Naive thymus-derived CD8-positive, alpha-beta T cell (primary cell): ENCODE results near the gene KRT15. TPM values are rescaled to one million over a fixed set of nuclear protein-coding genes. Genes with fewer than 3 reads are reported as not detected.

Experiments used
- ATAC-seq, 2 donors: fragments of 150-1000 bp; cut with Tn5 transposase in 1 of 2; sonication (Bioruptor Pico), chemical (Tn5 transposase) in 1 of 2; 1 replicate in 1 of 2; 2 replicates in 1 of 2; pipeline ENCODE4 v1.10.0; 2021; ENCODE audit warnings: mild to moderate bottlenecking in 2 of 2, moderate library complexity in 2 of 2
- POLR2A ChIA-PET: fragments of 350-600 bp; sonication (Branson Sonifier 250); formaldehyde crosslinking; loops from one replicate; lab custom pipeline; 2021; ENCODE audit warnings: antibody characterized with exemption; lab: Charles Lee
- DNase-seq, 10 donors: peaks; one replicate each; pipeline versions ENCODE4 v3.0.0 to v3.0.0-alpha.2; 2020 to 2022
- H3K27ac Mint-ChIP-seq, 10 donors: one replicate each; pipeline ENCODE4 v1.8.0; 2020 to 2022; ENCODE audit warnings: mild to moderate bottlenecking in 10 of 10, mixed read lengths in 10 of 10, moderate library complexity in 4 of 10, inconsistent platforms in 1 of 10
- H3K27me3 Mint-ChIP-seq, 5 donors: one replicate each; pipeline ENCODE4 v1.8.0; 2021 to 2022; ENCODE audit warnings: mixed read lengths in 5 of 5
- H3K36me3 Mint-ChIP-seq, 3 donors: one replicate each; pipeline ENCODE4 v1.8.0; 2020 to 2022; ENCODE audit warnings: mixed read lengths in 3 of 3, mild to moderate bottlenecking in 2 of 3, inconsistent platforms in 1 of 3
- H3K4me1 Mint-ChIP-seq, 4 donors: one replicate each; pipeline ENCODE4 v1.8.0; 2021 to 2022; ENCODE audit warnings: mixed read lengths in 4 of 4
- H3K4me3 Mint-ChIP-seq, 10 donors: one replicate each; pipeline ENCODE4 v1.8.0; 2020 to 2022; ENCODE audit warnings: mild to moderate bottlenecking in 10 of 10, mixed read lengths in 10 of 10, moderate library complexity in 6 of 10, inconsistent platforms in 1 of 10
- H3K9me3 Mint-ChIP-seq, 9 donors: one replicate each; pipeline ENCODE4 v1.8.0; 2020 to 2022; ENCODE audit warnings: mixed read lengths in 9 of 9, mild to moderate bottlenecking in 3 of 9, inconsistent platforms in 1 of 9, moderate library complexity in 1 of 9
- polyA plus RNA-seq, 3 donors: library from polyadenylated mRNA; unstranded; fragments of 300-500 nt; fragmentation: Illumina TruSeq; gene quantifications; one replicate each; pipeline ENCODE4 v1.2.3, GENCODE V29; 2021
- total RNA-seq, 8 experiments: library from RNA in 2 of 8; stranded (reverse) in 2 of 8; gene quantifications; one replicate each; pipeline ENCODE4 v1.2.3 and lab custom pipeline; 2021 to 2026

The KRT15 gene
- total RNA-seq = not detected
- polyA plus RNA-seq = not detected
- total RNA-seq (lab: John Stamatoyannopoulos, UW) = 0 reads per million in 6 experiments

DNA sequence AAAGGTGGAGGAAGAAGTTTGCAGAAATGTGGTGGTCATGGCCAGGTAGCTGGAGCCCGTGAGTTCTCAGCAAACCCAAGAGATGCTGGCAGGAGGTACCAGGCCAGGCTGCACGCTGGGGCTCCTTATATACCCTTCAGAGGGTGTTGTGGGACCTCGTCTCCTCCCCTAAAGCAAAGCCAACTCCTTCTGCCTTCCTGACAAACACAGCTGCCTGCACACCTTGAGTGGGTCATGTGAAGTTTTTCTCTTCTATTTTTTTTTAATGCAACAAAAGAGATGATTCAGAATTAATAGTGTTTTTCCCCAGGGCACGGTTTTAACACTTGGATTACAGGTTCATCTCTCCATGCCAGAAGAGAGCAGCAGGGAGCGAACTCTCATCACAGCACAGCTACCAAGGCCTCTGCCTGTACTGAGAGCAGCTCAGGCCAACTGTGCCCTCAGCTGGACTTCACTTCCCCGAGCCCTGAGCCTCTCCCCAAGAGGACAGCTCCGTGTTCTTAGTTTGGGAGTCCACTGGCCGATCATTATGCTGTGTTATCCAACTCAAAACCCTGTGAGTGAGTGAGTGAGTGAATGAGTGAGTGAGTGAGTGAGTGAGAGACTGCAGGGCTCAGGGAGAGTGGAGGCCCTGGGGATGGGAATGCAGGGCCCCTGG is at the start of gene KRT15:
Gene KRT15 (minus strand): TSS at position 102 of the 661 bp plus-strand sequence. CDS start 63 bp downstream, at position 39.
- no peaks in the 10 kb centered on the region for H3K4me1 Mint-ChIP-seq
- H3K27ac Mint-ChIP-seq = peak within 1 kb of the TSS in 2 of 10 donors; percentile 28 to 63
- no peaks in the 10 kb centered on the region for H3K36me3 Mint-ChIP-seq
- H3K9me3 Mint-ChIP-seq = no peaks in the 10 kb centered on the region
- no peak for DNase-seq
- peaks cover 0 to 4% (median 1%) of the 10 kb centered on the region in 5 donors for H3K27me3 Mint-ChIP-seq
- no peak within 1 kb of the TSS for H3K4me3 Mint-ChIP-seq
- no peak for ATAC-seq
- POLR2A ChIA-PET = no interaction called here

DNA sequence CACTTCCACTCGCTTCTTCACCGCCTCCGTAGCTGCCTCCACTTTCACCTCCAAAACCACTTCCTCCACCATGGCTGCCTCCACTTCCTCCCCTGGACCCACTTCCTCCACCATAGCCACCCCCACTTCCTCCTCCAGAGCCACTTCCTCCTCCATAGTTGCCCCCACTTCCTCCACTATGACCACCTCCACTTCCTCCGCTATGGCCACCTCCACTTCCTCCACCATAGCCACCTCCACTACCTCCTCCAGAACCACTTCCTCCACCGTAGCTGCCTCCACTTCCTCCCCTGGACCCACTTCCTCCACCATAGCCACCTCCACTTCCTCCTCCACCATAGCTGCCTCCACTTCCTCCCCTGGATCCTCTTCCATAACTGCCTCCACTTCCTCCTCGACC is 48.6 kb upstream of the KRT15 start:
- H3K4me3 Mint-ChIP-seq = peak overlapping the region in 4 of 10 donors; percentile 22 to 46 (median 39)
- H3K36me3 Mint-ChIP-seq = peaks cover 0 to 2% (median 0%) of the 10 kb centered on the region in 3 donors
- H3K4me1 Mint-ChIP-seq = peaks cover 12 to 25% (median 16%) of the 10 kb centered on the region in 4 donors
- peaks cover 14 to 46% (median 30%) of the 10 kb centered on the region in 5 donors for H3K27me3 Mint-ChIP-seq
- peak overlapping the region in 9 of 10 donors; percentile 68 to 91 (median 87) for H3K27ac Mint-ChIP-seq
- POLR2A ChIA-PET = no interaction called here
- peaks cover 0 to 15% (median 10%) of the 10 kb centered on the region in 9 donors for H3K9me3 Mint-ChIP-seq
- DNase-seq (peak in 5 of 10 donors; percentile 10 to 38 (median 30)), ATAC-seq (peak in 1 of 2 donors; percentile 78)

DNA sequence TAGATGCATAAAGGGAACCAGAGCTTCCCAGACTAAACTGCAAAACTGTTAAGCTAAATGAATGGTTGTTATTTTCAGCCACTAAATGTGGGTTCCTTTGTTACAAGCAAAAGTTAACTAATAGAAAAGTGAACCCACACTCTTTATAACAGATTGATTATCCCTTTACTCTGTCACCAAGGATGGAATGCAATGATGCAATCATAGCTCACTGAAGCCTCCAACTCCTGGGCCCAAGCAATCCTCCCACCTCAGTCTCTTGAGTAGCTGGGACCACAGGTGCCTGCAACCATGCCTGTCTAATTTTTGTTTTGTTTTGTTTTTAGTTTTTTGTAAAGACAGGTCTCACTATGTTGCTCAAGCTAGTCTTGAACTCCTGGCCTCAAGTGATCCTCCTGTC is 46.6 kb upstream of the KRT15 start:
- peaks cover 0 to 15% (median 10%) of the 10 kb centered on the region in 9 donors for H3K9me3 Mint-ChIP-seq
- H3K27me3 Mint-ChIP-seq = peaks cover 15 to 39% (median 29%) of the 10 kb centered on the region in 5 donors
- POLR2A ChIA-PET = interaction anchor here (0.6 kb wide), 1 partner anchor 144 kb away, joined by 4 read pairs; no protein-coding TSS in a partner anchor
- DNase-seq = no peak
- peaks cover 12 to 25% (median 16%) of the 10 kb centered on the region in 4 donors for H3K4me1 Mint-ChIP-seq
- H3K4me3 Mint-ChIP-seq = no peak overlapping the region
- no peak for ATAC-seq
- peak overlapping the region in 1 of 10 donors; percentile 18 for H3K27ac Mint-ChIP-seq
- H3K36me3 Mint-ChIP-seq = peaks cover 0 to under 1% (median 0%) of the 10 kb centered on the region in 3 donors

DNA sequence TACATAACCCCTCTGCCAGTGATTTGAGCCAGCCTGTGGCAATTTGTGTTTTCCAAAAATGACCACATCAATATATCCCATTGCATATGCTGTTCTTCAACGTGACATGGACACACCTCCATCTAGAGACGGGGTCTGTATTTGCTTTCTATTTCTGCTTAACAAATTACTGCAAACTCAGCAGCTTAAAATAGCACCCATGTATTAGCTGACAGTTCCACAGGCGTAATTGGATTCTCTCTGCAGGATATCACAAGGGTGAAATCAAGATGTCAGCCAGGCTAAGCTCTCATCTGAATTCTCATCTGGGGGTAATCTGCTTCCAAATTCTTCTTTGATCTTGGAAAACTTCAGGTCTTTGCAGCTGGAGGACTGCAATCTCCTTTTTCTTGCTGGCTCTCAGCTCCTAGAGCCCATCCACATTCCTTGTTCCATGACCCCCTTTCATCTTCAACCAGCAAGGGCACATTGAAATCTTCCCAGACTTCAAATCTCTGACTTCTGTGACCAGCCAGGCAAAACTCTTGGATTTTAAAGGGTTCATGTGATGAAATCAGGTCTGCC is 45.0 kb upstream of the KRT15 start:
- POLR2A ChIA-PET = no interaction called here
- no peak for DNase-seq
- H3K27ac Mint-ChIP-seq = no peak overlapping the region
- peaks cover 17 to 49% (median 35%) of the 10 kb centered on the region in 5 donors for H3K27me3 Mint-ChIP-seq
- no peaks in the 10 kb centered on the region for H3K36me3 Mint-ChIP-seq
- H3K9me3 Mint-ChIP-seq = peaks cover 0 to 13% (median 10%) of the 10 kb centered on the region in 9 donors
- peaks cover 12 to 21% (median 14%) of the 10 kb centered on the region in 4 donors for H3K4me1 Mint-ChIP-seq
- H3K4me3 Mint-ChIP-seq = no peak overlapping the region
- no peak for ATAC-seq

DNA sequence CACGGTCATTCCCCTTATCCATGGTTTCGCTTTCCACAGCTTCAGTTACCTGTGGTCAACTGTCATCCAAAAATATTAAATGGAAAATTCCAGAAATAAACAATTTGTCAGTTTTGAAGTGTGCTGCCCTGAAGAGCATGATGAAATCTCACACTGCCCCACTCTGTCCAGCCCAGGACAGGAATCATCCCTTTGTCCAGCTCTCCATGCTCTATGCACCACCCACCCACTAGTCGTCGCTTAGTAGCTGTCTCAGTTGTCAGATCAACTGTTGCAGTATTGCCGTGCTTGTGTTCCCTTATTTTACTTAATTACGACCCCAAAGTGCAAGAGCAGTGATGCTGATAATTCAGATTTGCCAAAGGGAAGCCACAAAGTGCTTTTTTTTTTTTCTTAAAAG is 42.9 kb upstream of the KRT15 start:
- Mint-ChIP-seq H3K36me3 (no peaks in the 10 kb centered on the region), H3K9me3 (no peaks in the 10 kb centered on the region), H3K27ac (no peak overlapping the region), H3K27me3 (peaks cover 28 to 69% (median 46%) of the 10 kb centered on the region in 5 donors), H3K4me1 (peaks cover under 1 to 6% (median 3%) of the 10 kb centered on the region in 4 donors), H3K4me3 (no peak overlapping the region)
- POLR2A ChIA-PET = no interaction called here
- ATAC-seq (no peak), DNase-seq (no peak)

DNA sequence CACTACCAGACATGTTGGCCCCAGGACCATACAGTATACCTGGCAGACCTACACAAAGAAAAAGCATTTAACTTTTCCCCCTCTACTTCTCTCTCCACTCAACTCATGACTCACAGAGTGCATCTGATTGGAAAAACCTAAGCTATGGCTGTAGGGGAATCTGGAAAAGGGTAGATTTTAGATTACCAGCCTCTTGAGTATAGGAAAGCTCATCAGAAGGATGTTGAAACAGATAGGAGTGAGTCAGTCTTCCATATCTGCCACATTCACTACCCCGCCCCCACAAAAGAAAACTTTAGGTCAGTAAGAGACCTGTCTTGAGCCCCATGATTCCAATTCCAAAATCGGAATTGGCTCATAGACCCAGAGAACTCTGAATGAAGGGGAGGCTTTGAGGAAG is 40.9 kb upstream of the KRT15 start:
- Mint-ChIP-seq H3K4me3 (no peak overlapping the region), H3K4me1 (no peaks in the 10 kb centered on the region), H3K27ac (no peak overlapping the region), H3K36me3 (no peaks in the 10 kb centered on the region), H3K9me3 (no peaks in the 10 kb centered on the region), H3K27me3 (peaks cover 32 to 80% (median 54%) of the 10 kb centered on the region in 5 donors)
- ATAC-seq = no peak
- POLR2A ChIA-PET = no interaction called here
- DNase-seq = no peak

DNA sequence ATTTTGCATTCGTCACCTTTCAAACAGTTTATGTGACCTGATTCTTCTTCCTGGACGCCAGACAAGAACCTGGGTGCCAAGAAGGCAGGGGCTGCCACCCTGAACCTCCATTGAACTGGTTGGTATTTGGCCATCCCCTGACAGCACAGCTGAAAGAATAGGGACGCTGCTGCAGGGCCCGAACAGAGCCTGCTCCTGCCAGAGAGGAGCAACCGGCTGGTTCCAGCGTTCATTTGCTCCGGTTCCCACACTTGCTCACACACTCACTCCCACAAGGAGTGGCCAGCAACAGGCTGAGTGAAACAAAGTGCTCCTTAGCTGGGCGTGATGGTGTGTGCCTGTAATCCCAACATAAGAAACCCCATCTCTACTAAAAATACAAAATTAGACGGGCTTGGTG is 38.2 kb upstream of the KRT15 start:
- Mint-ChIP-seq H3K27me3 (peaks cover 33 to 82% (median 51%) of the 10 kb centered on the region in 5 donors), H3K4me3 (no peak overlapping the region), H3K36me3 (no peaks in the 10 kb centered on the region), H3K9me3 (no peaks in the 10 kb centered on the region), H3K27ac (no peak overlapping the region), H3K4me1 (no peaks in the 10 kb centered on the region)
- POLR2A ChIA-PET = interaction anchor here (0.6 kb wide), 1 partner anchor 401 kb away, joined by 3 read pairs; no protein-coding TSS in a partner anchor
- ATAC-seq = no peak
- no peak for DNase-seq

DNA sequence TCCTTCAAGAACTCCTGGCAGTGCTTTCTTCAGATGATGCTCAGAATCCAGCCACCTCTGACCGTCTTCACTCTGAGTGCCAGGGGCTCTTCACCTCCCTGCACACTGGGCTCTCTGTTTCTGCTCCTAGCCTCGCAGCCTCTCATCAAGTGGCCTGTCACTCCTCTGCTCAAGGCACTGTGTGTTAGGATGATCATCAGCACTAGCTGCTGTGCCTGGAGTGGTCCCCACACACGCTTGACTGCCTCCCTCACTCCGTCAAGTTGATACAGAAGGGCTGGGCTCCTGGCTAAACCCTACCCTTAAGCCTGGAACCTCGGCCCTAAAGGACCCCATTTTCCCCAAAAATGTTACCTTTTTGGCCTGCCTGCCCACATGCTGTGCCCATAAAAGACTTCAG is 37.6 kb upstream of the KRT15 start:
- H3K27ac Mint-ChIP-seq = no peak overlapping the region

DNA sequence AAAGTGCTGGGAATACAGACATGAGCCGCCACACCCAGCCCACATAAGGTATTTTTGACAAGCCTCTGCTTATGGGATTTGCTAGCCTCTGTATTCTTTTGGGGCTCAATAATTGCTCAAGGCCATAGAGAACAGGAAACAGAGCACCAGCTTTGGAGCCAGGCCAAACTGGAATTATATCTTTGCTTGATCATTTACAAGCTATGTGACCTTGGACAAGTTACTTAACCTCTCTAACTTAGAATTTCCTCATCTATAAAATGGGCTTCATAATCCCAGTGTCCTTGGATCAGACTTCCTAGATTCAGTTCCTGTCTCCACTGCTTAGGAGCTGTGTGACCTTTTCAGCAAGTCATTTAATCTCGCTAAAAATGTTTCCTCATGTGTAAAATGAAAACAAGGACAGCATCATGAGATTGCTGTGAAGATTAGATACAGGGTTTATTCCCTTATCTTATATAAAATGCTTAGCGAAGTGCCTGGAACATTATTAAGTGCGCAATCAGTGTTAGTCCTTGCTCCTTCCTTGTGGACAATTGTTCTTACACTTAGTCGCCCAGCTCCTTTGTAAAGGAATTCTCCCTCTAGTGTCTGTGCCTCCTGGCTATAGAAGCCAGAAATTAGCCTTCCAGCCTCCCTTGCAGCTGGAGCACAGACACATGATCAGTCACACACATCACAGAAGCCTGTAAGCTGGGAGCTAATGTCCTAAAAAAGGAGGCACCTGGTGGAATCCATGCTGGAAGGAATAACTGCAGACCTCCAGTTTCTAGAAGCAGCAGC is 36.6 kb upstream of the KRT15 start:
- H3K27me3 Mint-ChIP-seq = peaks cover 27 to 78% (median 44%) of the 10 kb centered on the region in 5 donors
- DNase-seq = no peak

More for the DNA sequence above, 37.6 kb upstream of the KRT15 start:
- Mint-ChIP-seq H3K36me3 (no peaks in the 10 kb centered on the region), H3K4me3 (no peak overlapping the region), H3K4me1 (no peaks in the 10 kb centered on the region), H3K9me3 (no peaks in the 10 kb centered on the region), H3K27me3 (peaks cover 29 to 86% (median 46%) of the 10 kb centered on the region in 5 donors)
- POLR2A ChIA-PET = no interaction called here
- ATAC-seq (no peak), DNase-seq (no peak)

DNA sequence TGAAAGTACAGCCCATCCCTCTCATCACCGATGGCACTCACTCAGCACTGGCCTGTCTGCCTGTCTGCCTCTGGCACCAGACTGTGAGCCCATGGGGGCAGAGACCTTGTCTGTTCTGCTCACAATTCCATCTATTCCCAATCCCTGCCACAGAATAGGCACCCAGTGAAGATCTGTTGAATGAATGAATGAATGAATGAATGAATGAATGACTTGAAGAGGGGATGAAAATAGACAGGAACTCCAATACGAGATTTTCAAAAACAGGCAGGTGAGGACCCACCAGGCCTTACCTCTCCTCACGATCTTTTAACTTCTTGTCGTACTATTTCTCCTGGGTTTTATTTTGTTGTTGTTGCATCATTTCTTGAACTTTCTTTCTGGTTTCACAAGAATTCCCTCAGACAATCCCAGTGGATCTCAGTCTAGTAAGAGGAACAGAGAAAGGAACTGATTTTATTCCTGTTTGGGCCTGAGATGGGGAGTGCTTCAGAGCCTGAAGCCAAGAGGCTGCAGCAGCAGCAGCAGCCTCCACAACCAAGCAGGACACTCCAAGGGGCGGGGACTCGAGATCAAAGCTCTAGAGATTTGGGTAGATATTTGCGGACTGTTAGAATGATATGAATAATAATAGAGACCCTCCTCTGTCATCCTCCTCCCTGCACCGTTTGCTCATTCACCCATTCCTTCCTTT is 35.4 kb upstream of the KRT15 start:
- Mint-ChIP-seq H3K9me3 (no peaks in the 10 kb centered on the region), H3K36me3 (no peaks in the 10 kb centered on the region), H3K4me1 (peaks cover 2 to 7% (median 6%) of the 10 kb centered on the region in 4 donors), H3K27ac (peak overlapping the region in 1 of 10 donors; percentile 62), H3K4me3 (no peak overlapping the region), H3K27me3 (peaks cover 20 to 66% (median 32%) of the 10 kb centered on the region in 5 donors)
- POLR2A ChIA-PET = no interaction called here
- ATAC-seq (no peak), DNase-seq (no peak)

More for the DNA sequence above, 36.6 kb upstream of the KRT15 start:
- H3K36me3 Mint-ChIP-seq = no peaks in the 10 kb centered on the region
- ATAC-seq = no peak
- POLR2A ChIA-PET = no interaction called here
- H3K9me3 Mint-ChIP-seq = no peaks in the 10 kb centered on the region
- no peaks in the 10 kb centered on the region for H3K4me1 Mint-ChIP-seq
- H3K4me3 Mint-ChIP-seq = no peak overlapping the region
- no peak overlapping the region for H3K27ac Mint-ChIP-seq

DNA sequence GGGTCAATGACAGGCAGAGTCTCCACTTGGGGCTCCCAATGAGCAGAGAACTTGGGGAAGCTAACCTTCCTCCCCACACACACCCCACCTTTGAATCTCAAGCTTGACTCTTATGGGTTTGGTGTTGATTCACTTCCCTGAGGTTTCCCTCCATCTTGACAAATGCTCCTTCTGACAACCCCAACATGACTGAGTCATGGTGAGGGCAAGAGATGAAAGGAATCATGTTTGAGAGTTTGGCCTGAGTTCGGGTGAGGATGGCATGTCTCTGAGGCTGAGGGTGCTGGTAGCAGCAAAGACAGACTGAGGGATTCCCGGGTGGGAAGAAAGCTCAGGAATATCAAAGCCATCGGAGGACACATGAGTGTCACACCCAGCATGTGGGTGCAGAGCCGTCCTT is 34.5 kb upstream of the KRT15 start:
- peaks cover 14 to 57% (median 27%) of the 10 kb centered on the region in 5 donors for H3K27me3 Mint-ChIP-seq
- ATAC-seq (no peak), DNase-seq (no peak)
- POLR2A ChIA-PET = no interaction called here
- no peak overlapping the region for H3K4me3 Mint-ChIP-seq
- H3K4me1 Mint-ChIP-seq = peaks cover 7 to 15% (median 13%) of the 10 kb centered on the region in 4 donors
- H3K36me3 Mint-ChIP-seq = no peaks in the 10 kb centered on the region
- H3K27ac Mint-ChIP-seq = no peak overlapping the region
- no peaks in the 10 kb centered on the region for H3K9me3 Mint-ChIP-seq

DNA sequence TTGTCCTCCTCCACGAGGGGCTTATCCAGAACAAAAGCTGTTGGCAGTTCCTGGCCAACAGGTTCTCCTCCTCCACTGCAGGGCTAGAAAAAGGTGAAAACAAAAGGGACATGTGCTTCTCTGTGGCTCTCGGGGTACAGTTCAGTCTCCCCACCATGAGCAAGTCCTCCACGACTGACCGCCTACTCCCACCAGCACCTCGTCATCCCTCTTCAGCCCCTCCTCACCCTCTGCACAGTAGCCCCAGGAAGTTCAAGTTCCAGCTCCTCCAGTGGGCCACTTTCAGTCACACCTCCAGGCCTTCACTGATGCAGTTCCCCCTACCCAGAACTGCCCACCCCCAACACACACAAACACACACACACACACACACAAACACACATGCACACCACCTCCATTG is 33.8 kb upstream of the KRT15 start:
- POLR2A ChIA-PET = interaction anchor here (1.8 kb wide), 1 partner anchor 136 kb away, joined by 4 read pairs; the partner anchor contains the start of gene EIF1
- no peaks in the 10 kb centered on the region for H3K36me3 Mint-ChIP-seq
- peaks cover 8 to 49% (median 21%) of the 10 kb centered on the region in 5 donors for H3K27me3 Mint-ChIP-seq
- no peak overlapping the region for H3K4me3 Mint-ChIP-seq
- no peak for ATAC-seq
- H3K27ac Mint-ChIP-seq = no peak overlapping the region
- DNase-seq = no peak
- H3K9me3 Mint-ChIP-seq = peaks cover 0 to 1% (median 0%) of the 10 kb centered on the region in 9 donors
- peaks cover 7 to 19% (median 17%) of the 10 kb centered on the region in 4 donors for H3K4me1 Mint-ChIP-seq
